ENCODE results near the gene F8. TPM values are rescaled to one million over a fixed set of nuclear protein-coding genes. Genes with fewer than 3 reads are reported as not detected.
"Not testable (repeated sequence)": the region's sequence is repeated elsewhere in the genome, so short reads cannot be mapped to it uniquely, and the experiment has no call there.

F8 gene
- total RNA-seq, 1 donor: 3.6 TPM

DNA sequence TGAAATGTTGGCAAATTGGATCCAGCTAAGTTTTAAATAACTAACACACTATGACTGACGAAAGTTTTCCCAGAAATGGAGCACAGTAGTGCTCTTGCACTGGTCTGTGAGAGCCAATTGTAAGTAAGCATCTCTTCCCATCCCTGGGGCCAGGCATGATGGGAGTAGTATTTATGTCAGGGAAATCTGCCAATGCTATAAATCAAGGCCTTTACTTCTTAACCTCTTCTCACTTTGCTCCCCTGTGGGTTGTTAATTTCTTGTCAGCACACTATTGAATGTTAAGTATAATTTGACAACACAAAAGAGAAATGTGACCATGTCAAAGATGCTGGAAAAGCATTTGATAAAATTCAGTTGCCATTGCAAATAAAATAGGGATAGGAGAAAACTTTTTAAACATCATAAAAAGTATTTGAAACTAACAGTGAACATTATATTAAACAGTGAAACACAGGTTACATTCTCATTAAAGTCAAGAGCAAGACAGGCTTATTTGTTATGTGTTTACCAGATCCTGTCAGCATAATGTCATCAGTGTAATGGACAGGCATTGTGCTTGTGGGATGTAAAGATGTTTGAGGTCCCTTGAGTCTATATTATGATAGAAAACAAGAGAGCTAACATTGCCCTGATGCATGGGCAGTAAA lies 131.4 kb downstream of the F8 start:
- no peaks in the 10 kb centered on the region for H3K9me3 ChIP-seq (ENCODE audit: low read depth, low read length)
- peaks cover 4% of the 10 kb centered on the region for H3K4me1 ChIP-seq (ENCODE audit: insufficient read depth, low read length)
- no peaks in the 10 kb centered on the region for H3K27me3 ChIP-seq (ENCODE audit: insufficient read depth, low read length)
- no peak overlapping the region for H3K4me3 ChIP-seq (ENCODE audit: low read length)

DNA sequence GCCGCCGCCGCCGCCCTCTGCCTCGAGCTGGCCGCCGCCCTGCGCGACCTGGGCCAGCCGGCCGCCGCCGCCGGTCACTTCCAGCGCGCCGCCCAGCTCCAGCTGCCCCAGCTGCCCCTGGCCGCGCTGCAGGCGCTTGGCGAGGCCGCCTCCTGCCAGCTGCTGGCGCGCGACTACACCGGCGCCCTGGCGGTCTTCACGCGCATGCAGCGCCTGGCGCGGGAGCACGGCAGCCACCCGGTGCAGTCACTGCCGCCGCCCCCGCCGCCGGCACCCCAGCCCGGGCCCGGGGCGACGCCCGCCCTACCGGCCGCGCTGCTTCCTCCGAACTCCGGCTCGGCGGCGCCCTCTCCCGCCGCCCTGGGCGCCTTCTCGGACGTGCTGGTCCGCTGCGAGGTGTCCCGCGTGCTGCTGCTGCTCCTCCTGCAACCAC lies 135.7 kb downstream of the F8 start:
- H3K4me3 ChIP-seq (ENCODE audit: low read length); H3K9me3 ChIP-seq (ENCODE audit: low read depth, low read length); H3K27me3 ChIP-seq (ENCODE audit: insufficient read depth, low read length); H3K4me1 ChIP-seq (ENCODE audit: insufficient read depth, low read length): not testable (repeated sequence)

DNA sequence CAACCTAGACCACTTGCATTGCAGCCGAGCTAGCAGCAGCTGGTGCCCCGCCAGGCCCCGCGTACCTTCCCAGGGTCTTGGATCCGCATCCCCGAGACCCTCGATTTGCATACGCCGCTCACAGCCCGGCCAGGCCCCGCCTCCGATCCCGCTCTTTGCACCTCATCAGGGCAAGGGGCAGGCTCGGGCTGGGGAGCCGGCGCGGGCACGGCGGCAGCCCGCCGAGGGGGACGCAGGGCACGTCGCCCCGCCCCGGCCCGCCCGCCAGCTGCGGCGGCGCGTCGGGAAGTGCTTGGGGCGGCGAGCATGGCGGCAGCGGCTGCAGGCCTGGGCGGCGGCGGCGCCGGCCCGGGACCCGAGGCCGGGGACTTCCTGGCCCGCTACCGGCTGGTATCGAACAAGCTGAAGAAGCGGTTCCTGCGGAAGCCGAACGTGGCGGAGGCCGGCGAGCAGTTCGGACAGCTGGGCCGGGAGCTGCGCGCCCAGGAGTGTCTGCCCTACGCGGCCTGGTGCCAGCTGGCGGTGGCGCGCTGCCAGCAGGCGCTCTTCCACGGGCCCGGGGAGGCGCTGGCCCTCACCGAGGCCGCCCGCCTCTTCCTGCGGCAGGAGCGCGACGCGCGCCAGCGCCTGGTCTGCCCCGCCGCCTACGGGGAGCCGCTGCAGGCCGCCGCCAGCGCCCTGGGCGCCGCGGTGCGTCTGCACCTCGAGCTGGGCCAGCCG lies 136.3 kb downstream of the F8 start, which contains the start of gene F8A1:
Gene F8A1 (plus strand): TSS at position 287 of the 720 bp plus-strand sequence. CDS start 20 bp downstream, at position 307.
- H3K27me3 ChIP-seq (ENCODE audit: insufficient read depth, low read length); H3K4me1 ChIP-seq (ENCODE audit: insufficient read depth, low read length); H3K9me3 ChIP-seq (ENCODE audit: low read depth, low read length); H3K4me3 ChIP-seq (ENCODE audit: low read length): not testable (repeated sequence)

DNA sequence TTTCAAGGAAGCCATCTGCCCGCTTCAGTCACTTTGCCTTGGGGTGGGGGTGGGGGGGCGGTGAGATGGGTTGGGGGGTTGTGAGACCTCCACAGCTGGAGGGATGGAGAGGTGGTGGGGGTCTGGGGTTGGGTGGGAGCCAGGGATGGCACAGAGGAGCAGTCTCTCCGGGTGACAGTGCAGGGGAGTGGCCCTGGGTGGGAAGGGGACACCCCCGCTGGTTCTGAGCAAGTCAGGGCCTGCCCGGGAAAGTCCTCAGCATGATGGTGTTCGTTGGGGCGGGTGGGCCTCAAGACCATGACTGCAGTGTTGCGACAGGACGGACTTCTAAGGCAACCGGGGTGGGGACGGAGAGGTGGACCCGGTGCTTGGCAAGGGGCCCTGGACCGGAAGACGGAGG lies 137.0 kb downstream of the F8 start:
- not testable (repeated sequence) for H3K27me3 ChIP-seq (ENCODE audit: insufficient read depth, low read length); H3K9me3 ChIP-seq (ENCODE audit: low read depth, low read length); H3K4me3 ChIP-seq (ENCODE audit: low read length); H3K4me1 ChIP-seq (ENCODE audit: insufficient read depth, low read length)

DNA sequence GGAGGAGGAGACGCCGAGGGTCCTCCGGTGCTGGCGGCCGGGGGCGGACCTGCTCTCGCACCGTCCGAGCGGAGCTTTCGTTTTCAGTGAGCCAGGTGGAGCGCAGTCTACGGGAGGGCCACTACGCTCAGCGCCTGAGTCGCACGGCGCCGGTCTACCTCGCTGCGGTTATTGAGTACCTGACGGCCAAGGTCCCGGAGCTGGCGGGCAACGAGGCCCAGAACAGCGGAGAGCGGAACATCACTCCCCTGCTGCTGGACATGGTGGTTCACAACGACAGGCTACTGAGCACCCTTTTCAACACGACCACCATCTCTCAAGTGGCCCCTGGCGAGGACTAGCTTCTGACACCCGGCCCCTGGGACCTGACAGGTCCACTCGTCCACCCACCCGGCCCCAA lies 137.5 kb downstream of the F8 start:
- not testable (repeated sequence) for H3K27me3 ChIP-seq (ENCODE audit: insufficient read depth, low read length); H3K4me3 ChIP-seq (ENCODE audit: low read length); H3K4me1 ChIP-seq (ENCODE audit: insufficient read depth, low read length); H3K9me3 ChIP-seq (ENCODE audit: low read depth, low read length)

DNA sequence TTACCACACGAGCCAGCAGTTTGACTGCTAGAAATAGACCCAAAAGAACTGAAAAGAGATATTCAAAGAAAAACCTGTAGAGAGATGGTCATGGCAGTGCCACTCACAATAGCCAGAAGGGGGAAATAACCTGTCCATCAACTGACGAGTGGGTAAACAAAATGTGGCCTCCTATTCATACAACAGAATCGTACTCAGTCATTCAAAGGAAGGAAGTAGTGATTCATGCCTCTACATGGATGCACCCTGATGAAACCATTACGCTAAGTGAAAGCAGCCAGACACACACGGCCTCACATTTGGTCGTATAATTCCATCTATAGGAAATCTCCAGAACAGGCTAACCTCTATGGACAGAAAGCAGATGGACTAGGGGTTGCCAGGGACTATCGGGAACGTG lies 138.5 kb downstream of the F8 start:
- H3K27me3 ChIP-seq (ENCODE audit: insufficient read depth, low read length): not testable (repeated sequence)

DNA sequence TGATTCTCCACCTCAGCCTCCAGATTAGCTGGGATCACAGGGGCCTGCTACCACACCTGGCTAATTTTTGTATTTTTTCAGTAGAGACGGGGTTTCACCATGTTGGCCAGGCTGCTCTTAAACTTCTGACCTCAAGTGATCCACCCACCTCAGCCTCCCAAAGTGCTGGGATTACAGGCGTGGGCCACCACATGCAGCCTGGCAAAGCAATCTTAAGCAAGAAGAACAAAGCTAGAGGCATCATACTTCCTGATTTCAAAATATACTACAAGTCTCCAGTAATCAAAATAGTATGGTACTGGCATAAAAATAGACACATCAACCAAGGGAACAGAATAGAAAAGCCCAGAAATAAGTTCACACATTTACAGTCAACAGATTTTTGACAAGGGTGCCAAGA lies 149.2 kb downstream of the F8 start:
- H3K27me3 ChIP-seq (ENCODE audit: insufficient read depth, low read length): no peaks in the 10 kb centered on the region
- H3K4me1 ChIP-seq (ENCODE audit: insufficient read depth, low read length): no peaks in the 10 kb centered on the region
- no peaks in the 10 kb centered on the region for H3K9me3 ChIP-seq (ENCODE audit: low read depth, low read length)

More for the DNA sequence above, 138.5 kb downstream of the F8 start:
- not testable (repeated sequence) for H3K9me3 ChIP-seq (ENCODE audit: low read depth, low read length); H3K4me3 ChIP-seq (ENCODE audit: low read length); H3K4me1 ChIP-seq (ENCODE audit: insufficient read depth, low read length)

DNA sequence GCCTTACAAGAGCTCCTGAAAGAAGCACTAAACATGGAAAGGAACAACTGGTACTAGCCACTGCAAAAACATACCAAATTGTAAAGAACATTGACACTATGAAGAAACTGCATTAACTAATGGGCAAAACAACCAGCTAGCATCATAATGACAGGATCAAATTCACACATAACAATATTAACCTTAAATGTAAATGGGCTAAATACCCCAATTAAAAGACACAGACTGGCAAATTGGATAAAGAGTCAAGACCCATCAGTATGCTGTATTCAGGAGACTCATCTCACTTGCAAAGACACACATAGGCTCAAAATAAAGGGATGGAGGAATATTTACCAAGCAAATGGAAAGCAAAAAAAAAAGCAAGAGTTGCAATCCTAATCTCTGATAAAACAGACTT lies 154.0 kb downstream of the F8 start:
- H3K4me1 ChIP-seq (ENCODE audit: insufficient read depth, low read length); H3K27me3 ChIP-seq (ENCODE audit: insufficient read depth, low read length); H3K9me3 ChIP-seq (ENCODE audit: low read depth, low read length); H3K4me3 ChIP-seq (ENCODE audit: low read length): not testable (repeated sequence)

More for the DNA sequence above, 149.2 kb downstream of the F8 start:
- H3K4me3 ChIP-seq (ENCODE audit: low read length): no peak overlapping the region

DNA sequence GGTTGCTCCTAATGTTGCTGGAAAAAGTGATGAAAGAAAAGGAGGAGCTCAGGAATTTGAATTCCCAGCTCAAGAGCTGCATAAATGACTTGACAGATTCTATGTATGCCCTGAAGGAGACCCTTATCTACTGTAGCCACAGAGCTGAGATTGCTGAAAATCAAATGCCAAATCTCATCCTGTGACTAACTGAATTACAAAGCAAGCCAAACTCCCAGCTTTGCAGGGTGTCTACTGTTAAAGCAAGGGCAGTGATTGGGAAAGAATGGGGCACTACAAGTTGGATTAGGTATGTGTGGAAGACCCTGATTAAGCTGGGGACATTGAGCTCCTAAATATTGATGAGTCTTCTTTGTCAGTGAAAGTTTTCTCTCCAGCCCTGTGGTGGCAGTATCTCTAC lies 167.3 kb downstream of the F8 start:
- H3K4me1 ChIP-seq (ENCODE audit: insufficient read depth, low read length): no peaks in the 10 kb centered on the region
- no peaks in the 10 kb centered on the region for H3K9me3 ChIP-seq (ENCODE audit: low read depth, low read length)
- H3K4me3 ChIP-seq (ENCODE audit: low read length): no peak overlapping the region
- H3K27me3 ChIP-seq (ENCODE audit: insufficient read depth, low read length): no peaks in the 10 kb centered on the region

DNA sequence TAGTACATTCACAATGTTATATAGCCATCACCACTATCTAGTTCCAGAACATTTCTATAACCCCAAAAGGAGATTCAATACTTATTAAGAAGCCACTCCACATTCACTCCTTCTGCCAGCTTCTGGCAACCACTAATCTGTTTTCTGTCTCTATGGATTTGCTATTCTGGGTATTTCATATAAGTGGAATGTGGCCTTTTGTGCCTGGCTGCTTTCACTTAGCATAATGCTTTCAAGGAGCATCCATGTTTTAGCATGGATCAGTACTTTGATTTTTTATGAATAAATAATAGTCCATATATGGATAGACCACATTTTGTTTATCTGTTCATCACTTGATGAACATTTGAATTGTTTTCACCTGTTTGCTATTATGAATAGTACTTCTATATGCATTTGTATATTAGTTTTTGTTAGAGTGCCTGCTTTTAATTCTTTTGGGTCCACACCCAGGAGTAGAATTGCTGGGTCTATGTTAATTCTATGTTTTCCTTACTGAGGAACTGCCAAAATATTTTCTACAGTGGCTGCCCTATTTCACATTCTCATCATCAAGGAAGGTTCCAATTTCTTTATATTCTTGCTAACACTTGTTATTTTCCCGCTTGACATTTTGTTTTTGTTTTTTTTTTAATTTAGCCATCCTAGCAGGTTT lies 171.4 kb downstream of the F8 start:
- no peaks in the 10 kb centered on the region for H3K9me3 ChIP-seq (ENCODE audit: low read depth, low read length)
- H3K4me3 ChIP-seq (ENCODE audit: low read length): no peak overlapping the region
- no peaks in the 10 kb centered on the region for H3K4me1 ChIP-seq (ENCODE audit: insufficient read depth, low read length)
- H3K27me3 ChIP-seq (ENCODE audit: insufficient read depth, low read length): no peaks in the 10 kb centered on the region

DNA sequence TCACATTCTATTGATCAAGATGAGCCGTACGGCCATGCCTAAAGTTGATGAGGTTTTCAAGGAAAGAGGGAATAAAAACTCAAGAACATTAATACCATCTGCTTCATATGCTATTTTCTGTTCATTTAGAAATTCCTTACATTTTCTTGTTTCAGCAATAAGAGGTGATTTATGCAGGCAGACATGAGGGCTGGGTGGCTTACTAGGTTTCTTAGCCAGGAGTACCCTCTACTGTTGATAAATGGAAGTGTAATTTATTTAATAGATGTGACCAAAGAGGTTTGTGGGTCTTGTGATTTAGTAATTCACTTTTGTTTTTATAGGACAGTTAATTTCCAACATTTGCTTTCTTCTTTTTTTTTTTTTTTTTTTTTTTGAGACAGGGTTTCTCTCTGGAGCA lies 181.7 kb downstream of the F8 start:
- Histone ChIP-seq H3K4me3 (ENCODE audit: low read length) (no peak overlapping the region), H3K4me1 (ENCODE audit: insufficient read depth, low read length) (no peaks in the 10 kb centered on the region), H3K27me3 (ENCODE audit: insufficient read depth, low read length) (no peaks in the 10 kb centered on the region)

DNA sequence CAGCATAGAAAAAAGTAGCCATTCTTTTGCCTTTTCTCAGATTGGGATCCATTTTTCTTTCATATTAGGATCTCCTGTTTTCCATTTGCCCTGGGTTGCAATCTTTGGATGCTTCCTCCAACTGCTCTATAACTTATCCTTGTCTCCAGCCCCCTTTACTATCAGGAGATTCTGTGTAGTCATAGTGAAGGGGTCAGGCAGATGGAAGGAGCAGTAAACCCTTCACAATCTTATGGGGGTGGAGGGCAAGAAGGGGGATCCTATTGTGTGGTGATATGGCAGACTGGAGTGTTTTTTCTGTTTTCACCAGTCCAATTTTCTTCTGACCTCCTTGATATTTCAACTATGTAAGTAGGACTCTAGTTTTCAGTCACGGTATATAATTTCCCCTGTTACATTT lies 186.4 kb downstream of the F8 start:
- Histone ChIP-seq H3K27me3 (ENCODE audit: insufficient read depth, low read length) (no peaks in the 10 kb centered on the region), H3K4me1 (ENCODE audit: insufficient read depth, low read length) (no peaks in the 10 kb centered on the region), H3K9me3 (ENCODE audit: low read depth, low read length) (no peaks in the 10 kb centered on the region)

More for the DNA sequence above, 181.7 kb downstream of the F8 start:
- H3K9me3 ChIP-seq (ENCODE audit: low read depth, low read length): no peaks in the 10 kb centered on the region

DNA sequence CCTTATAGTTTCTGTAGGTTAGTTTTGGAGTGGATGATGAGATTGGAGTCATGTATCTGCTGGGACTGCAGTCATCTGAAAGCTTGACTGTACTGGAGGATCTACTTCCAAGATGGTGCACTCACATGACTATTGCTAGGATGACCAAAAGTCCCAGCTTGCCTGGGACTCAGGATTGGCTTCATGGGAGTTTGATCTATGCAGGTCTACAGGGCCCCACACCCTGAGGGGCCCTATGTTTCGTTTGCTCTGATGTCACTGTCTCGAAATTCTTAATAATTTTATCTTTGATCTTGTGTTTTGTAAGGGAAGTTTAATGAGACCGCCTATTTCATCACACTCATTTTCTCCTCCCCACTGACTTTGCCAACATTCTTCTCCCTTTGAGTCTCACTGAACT lies 188.0 kb downstream of the F8 start, which contains the start of gene SMIM9:
Gene SMIM9 (minus strand): TSS at position 101 of the 400 bp plus-strand sequence. CDS start 3,806 bp downstream, outside the sequence.
- no peaks in the 10 kb centered on the region for H3K4me1 ChIP-seq (ENCODE audit: insufficient read depth, low read length)
- H3K27me3 ChIP-seq (ENCODE audit: insufficient read depth, low read length): no peaks in the 10 kb centered on the region
- no peak within 1 kb of the TSS for H3K4me3 ChIP-seq (ENCODE audit: low read length)
- no peaks in the 10 kb centered on the region for H3K9me3 ChIP-seq (ENCODE audit: low read depth, low read length)

More for the DNA sequence above, 186.4 kb downstream of the F8 start:
- H3K4me3 ChIP-seq (ENCODE audit: low read length): no peak overlapping the region

DNA sequence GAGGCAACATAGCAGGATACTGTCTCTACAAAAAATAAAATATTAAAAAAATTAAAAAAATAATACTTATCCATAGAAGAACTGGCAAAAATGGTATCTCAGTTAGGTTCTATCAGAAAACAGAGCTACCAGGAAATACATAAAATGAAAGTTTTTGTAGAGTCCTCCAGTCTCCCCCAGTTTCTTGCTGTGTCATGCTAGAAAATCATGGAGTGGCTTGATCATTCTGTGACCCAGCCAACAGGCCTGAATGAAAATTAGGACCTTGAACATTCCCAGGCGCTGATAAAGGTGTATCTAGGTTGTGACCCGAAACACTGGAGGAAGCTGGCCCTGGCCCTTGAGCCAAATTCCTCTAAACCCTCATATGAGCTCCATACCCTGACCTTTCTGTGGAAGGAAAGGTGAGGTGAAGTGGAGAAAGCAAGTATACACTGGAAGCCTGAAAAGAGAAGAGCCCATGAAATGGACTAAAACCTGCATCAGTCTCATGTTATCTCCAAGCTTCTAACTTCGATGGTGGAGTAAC lies 188.7 kb downstream of the F8 start:
- H3K4me1 ChIP-seq (ENCODE audit: insufficient read depth, low read length): no peaks in the 10 kb centered on the region
- H3K4me3 ChIP-seq (ENCODE audit: low read length): no peak overlapping the region
- H3K27me3 ChIP-seq (ENCODE audit: insufficient read depth, low read length): no peaks in the 10 kb centered on the region
- H3K9me3 ChIP-seq (ENCODE audit: low read depth, low read length): no peaks in the 10 kb centered on the region

DNA sequence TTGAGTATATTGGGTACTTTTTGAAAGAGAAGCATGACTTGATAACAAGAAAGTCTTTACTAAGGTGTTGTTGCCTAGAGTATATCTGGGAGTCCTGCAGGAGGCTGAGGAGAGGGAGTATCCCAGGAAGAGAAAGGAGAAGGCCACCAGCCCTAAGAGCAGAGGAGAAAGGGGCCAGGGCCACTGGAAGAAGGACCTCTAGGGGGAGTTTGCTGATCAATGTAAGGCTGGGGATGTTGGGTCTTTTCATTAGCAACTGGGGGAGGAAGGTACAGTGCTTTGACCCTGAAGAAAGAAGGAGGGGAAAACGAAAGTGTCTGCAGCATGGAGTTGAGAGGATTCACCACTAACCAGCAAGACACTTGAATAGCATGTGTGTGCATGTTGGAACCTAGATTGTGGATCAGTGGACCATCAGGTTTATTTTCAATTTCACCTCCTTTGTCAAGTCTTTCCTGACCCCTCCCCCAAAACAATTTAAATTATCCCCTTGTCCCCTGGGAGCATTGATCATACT lies 192.5 kb downstream of the F8 start:
- Histone ChIP-seq H3K4me3 (ENCODE audit: low read length) (no peak overlapping the region), H3K9me3 (ENCODE audit: low read depth, low read length) (no peaks in the 10 kb centered on the region), H3K4me1 (ENCODE audit: insufficient read depth, low read length) (peaks cover 15% of the 10 kb centered on the region), H3K27me3 (ENCODE audit: insufficient read depth, low read length) (no peaks in the 10 kb centered on the region)

All from mononuclear cell (primary cell).